Hepatocyte (in vitro differentiated cells): ENCODE data around the gene GMDS. TPM values are rescaled to one million over a fixed set of nuclear protein-coding genes. Genes with fewer than 3 reads are reported as not detected.

Experiments used
- DNase-seq: peaks from one replicate; pipeline ENCODE4 v3.0.0-alpha.2; 2016; ENCODE audit warnings: low spot score
- H2AFZ ChIP-seq: fragments of 200-600 bp; sonication (generic); 2 replicates; pipeline ENCODE4 v1.6.0; 2016; ENCODE audit warnings: antibody characterized with exemption, mild to moderate bottlenecking
- H3K27ac ChIP-seq: fragments of 200-600 bp; sonication (generic); 2 replicates; pipeline ENCODE4 v1.5.1; 2016; ENCODE audit warnings: mild to moderate bottlenecking
- H3K27me3 ChIP-seq: fragments of 200-600 bp; sonication (generic); 2 replicates; pipeline ENCODE4 v1.6.1; 2016
- H3K36me3 ChIP-seq: fragments of 200-600 bp; sonication (generic); replicated peaks from 2 replicates; pipeline ENCODE4 v1.5.1; 2016; ENCODE audit warnings: low read depth; ENCODE audit not compliant: insufficient read depth
- H3K4me1 ChIP-seq: fragments of 200-600 bp; sonication (generic); 2 replicates; pipeline ENCODE4 v1.5.1; 2016; ENCODE audit warnings: mild to moderate bottlenecking, moderate library complexity; ENCODE audit not compliant: insufficient read depth
- H3K4me2 ChIP-seq: fragments of 200-600 bp; sonication (generic); 2 replicates; pipeline ENCODE4 v1.6.0; 2016
- H3K4me3 ChIP-seq: fragments of 200-600 bp; sonication (generic); 2 replicates; pipeline ENCODE4 v1.5.1; 2016; ENCODE audit warnings: mild to moderate bottlenecking
- H3K79me2 ChIP-seq: fragments of 200-600 bp; sonication (generic); 2 replicates; pipeline ENCODE4 v1.6.0; 2017; ENCODE audit warnings: mild to moderate bottlenecking
- H3K9me2 ChIP-seq: fragments of 200-600 bp; sonication (generic); replicated peaks from 2 replicates; pipeline ENCODE4 v1.6.0; 2017; ENCODE audit warnings: mild to moderate bottlenecking; ENCODE audit not compliant: insufficient read depth
- H3K9me3 ChIP-seq: fragments of 200-600 bp; sonication (generic); 2 replicates; pipeline ENCODE4 v1.5.1; 2016; ENCODE audit warnings: low read depth, mild to moderate bottlenecking
- H4K20me1 ChIP-seq: fragments of 200-600 bp; sonication (generic); 2 replicates; pipeline ENCODE4 v1.6.0; 2016; ENCODE audit warnings: mild to moderate bottlenecking; ENCODE audit not compliant: insufficient read depth, poor library complexity, severe bottlenecking
- EZH2 ChIP-seq: fragments of 200-600 bp; sonication (generic); IDR thresholded peaks from 2 replicates; pipeline ENCODE4 v1.6.1; 2016; ENCODE audit warnings: antibody characterized with exemption, mild to moderate bottlenecking, borderline replicate concordance
- EZH2phosphoT487 ChIP-seq: fragments of 200-600 bp; sonication (generic); IDR thresholded peaks from one replicate; pipeline ENCODE4 v1.6.1; 2018; ENCODE audit warnings: antibody characterized with exemption, mild to moderate bottlenecking, low read depth, moderate library complexity; ENCODE audit not compliant: unreplicated experiment, severe bottlenecking
- WGBS: methylation state at CpG from one replicate; pipeline ENCODE4 v1.1.6; 2016; ENCODE audit warnings: low lambda C conversion rate; ENCODE audit errors: missing lambda C conversion rate; 5-methylcytosine and 5-hydroxymethylcytosine counted together
- polyA plus RNA-seq: library from polyadenylated mRNA; unstranded; fragments of >200 nt; fragmentation: Nextera tagmentation; extraction: Ambion mirVana; gene quantifications from 2 replicates; pipeline ENCODE4 v1.2.1, GENCODE V29; 2016
- total RNA-seq: library from RNA; depleted of rRNA; stranded (reverse); fragments of >200 nt; gene quantifications from 2 replicates; pipeline ENCODE4 v1.2.3, GENCODE V29; 2014
- TF ChIP-seq, protein P1 (sequence below): fragments of 200-600 bp; sonication (generic); IDR thresholded peaks from 2 replicates; pipeline ENCODE4 v1.5.1; 2016; ENCODE audit warnings: antibody characterized with exemption, mild to moderate bottlenecking; ENCODE audit not compliant: poor library complexity

The GMDS gene
- total and polyA plus RNA-seq, 2 experiments from 2014 or later = 20.7 to 32.6 TPM

DNA sequence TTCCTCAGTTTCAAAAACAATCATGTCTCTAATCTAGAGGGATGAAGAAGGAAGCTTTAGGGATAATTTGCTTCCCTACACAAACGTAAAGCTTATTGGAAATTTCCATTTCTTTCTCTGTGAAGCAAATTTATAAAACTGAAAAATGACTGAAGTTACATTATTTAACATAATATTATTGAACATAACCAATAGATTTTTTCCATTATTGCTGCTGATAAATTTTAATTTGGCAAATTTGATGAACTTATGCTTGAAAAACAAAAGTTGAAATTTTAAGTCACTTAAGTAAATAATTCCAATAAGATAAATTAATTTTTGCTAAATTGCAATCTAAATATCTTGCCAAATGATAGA, 140.9 kb downstream of the GMDS start:
- no peaks in the 10 kb centered on the region for H4K20me1 ChIP-seq
- no peak overlapping the region for H3K27ac ChIP-seq
- no peaks in the 10 kb centered on the region for H3K27me3 ChIP-seq
- H3K4me3 ChIP-seq = no peak overlapping the region
- H3K9me2 ChIP-seq = no peaks in the 10 kb centered on the region
- no peak overlapping the region for H2AFZ ChIP-seq
- H3K79me2 ChIP-seq = no peaks in the 10 kb centered on the region
- H3K4me1 ChIP-seq = no peaks in the 10 kb centered on the region
- DNase-seq = no peak
- H3K36me3 ChIP-seq = no peaks in the 10 kb centered on the region
- no peak overlapping the region for H3K4me2 ChIP-seq
- no peaks in the 10 kb centered on the region for H3K9me3 ChIP-seq
- WGBS = 33% methylated on average over 1 of the region's 1 CpG
- TF ChIP-seq EZH2phosphoT487 (no peak), EZH2 (no peak)
- TF ChIP-seq, protein P1, sequence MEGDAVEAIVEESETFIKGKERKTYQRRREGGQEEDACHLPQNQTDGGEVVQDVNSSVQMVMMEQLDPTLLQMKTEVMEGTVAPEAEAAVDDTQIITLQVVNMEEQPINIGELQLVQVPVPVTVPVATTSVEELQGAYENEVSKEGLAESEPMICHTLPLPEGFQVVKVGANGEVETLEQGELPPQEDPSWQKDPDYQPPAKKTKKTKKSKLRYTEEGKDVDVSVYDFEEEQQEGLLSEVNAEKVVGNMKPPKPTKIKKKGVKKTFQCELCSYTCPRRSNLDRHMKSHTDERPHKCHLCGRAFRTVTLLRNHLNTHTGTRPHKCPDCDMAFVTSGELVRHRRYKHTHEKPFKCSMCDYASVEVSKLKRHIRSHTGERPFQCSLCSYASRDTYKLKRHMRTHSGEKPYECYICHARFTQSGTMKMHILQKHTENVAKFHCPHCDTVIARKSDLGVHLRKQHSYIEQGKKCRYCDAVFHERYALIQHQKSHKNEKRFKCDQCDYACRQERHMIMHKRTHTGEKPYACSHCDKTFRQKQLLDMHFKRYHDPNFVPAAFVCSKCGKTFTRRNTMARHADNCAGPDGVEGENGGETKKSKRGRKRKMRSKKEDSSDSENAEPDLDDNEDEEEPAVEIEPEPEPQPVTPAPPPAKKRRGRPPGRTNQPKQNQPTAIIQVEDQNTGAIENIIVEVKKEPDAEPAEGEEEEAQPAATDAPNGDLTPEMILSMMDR = no peak

DNA sequence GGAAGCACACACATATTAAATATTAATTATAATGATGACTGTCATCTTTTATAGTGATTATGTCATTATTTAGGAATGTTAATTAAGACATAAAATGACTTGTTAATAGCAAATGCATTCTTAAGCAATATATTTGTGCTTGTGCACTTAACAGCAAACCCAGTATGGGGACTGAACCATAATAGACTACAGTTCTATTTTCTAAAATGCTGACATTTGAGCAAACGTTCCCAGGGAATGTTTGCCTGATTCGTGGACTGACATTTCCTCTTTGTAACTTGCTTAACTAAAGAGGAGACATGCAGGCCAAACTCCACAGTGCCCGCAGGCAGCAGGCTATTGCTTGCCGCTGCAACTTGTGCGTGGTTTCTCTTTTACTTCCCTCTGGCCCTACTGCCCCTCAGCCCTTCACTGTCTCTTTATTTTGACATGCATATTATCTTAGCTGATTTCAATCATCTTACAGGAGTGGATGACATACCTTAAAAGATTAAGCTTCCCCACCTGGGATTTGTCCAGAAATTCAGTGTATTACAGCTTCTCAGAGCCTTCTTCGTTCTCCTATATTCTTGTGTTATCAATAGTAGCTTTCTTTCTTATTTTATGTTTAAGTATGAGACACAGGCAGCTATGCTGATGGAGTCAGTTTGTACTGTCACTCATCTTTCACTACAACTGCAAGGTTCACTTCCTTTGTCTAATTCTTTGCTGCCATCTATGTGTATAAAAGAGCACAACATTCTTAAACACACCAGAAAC, 141.5 kb downstream of the GMDS start:
- H3K27me3 ChIP-seq = no peaks in the 10 kb centered on the region
- H3K9me2 ChIP-seq = no peaks in the 10 kb centered on the region
- no peaks in the 10 kb centered on the region for H3K79me2 ChIP-seq
- H3K4me1 ChIP-seq = no peaks in the 10 kb centered on the region
- WGBS = 62% methylated on average over 6 of the region's 6 CpGs
- H4K20me1 ChIP-seq = no peaks in the 10 kb centered on the region
- H2AFZ ChIP-seq = no peak overlapping the region
- no peak overlapping the region for H3K4me3 ChIP-seq
- H3K27ac ChIP-seq = no peak overlapping the region
- TF ChIP-seq, protein P1 = peak; percentile 74
- TF ChIP-seq EZH2 = no peak
- H3K9me3 ChIP-seq = no peaks in the 10 kb centered on the region
- H3K4me2 ChIP-seq = no peak overlapping the region
- peak; percentile 48 for DNase-seq
- H3K36me3 ChIP-seq = no peaks in the 10 kb centered on the region

DNA sequence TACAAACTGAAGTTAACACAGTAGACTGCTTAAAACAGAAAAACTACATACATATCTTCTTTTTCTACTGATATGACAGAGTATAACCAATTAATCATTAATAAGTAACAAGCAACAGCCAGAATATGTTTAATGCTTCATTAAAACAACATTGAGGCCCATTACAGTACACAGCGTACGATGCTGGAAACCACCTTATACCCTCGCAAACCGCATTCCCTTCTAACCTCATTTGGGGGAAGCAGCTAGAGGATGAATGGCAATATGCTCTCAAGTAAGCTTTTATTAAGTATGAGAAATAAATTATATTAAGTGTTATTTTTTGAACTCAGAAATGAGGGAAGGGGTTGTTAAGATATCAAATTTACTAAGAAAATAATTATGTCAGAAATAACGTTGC, 142.4 kb downstream of the GMDS start:
- Histone ChIP-seq H3K4me3 (no peak overlapping the region), H3K9me3 (no peaks in the 10 kb centered on the region), H4K20me1 (no peaks in the 10 kb centered on the region), H3K4me2 (no peak overlapping the region), H3K9me2 (no peaks in the 10 kb centered on the region), H3K27me3 (no peaks in the 10 kb centered on the region), H3K36me3 (no peaks in the 10 kb centered on the region), H3K27ac (no peak overlapping the region), H3K4me1 (no peaks in the 10 kb centered on the region), H2AFZ (no peak overlapping the region), H3K79me2 (no peaks in the 10 kb centered on the region)
- TF ChIP-seq, protein P1 = no peak
- no peak for TF ChIP-seq EZH2phosphoT487
- no peak for TF ChIP-seq EZH2
- no peak for DNase-seq
- WGBS = 89% methylated on average over 5 of the region's 5 CpGs
